Esophagus muscularis mucosa (tissue), 4 donors: ENCODE data around the gene FAM110D. TPM values are rescaled to one million over a fixed set of nuclear protein-coding genes. Genes with fewer than 3 reads are reported as not detected.

Source experiments
- DNase-seq: peaks from one replicate; pipeline ENCODE4 v3.0.0-alpha.2; 2017; ENCODE audit errors: extremely low spot score
- H3K27ac ChIP-seq, 4 donors: fragments of 200-600 bp; sonication (generic); replicated peaks in 1 of 4; 1 replicate in 3 of 4; 2 replicates in 1 of 4; pipeline ENCODE4 v1.5.1; 2016 to 2019; ENCODE audit warnings: mild to moderate bottlenecking in 1 of 4
- H3K27me3 ChIP-seq, 4 donors: fragments of 200-600 bp; sonication (generic); one replicate each; pipeline versions ENCODE4 v1.5.1 to v1.6.0; 2016 to 2019
- H3K36me3 ChIP-seq, 4 donors: fragments of 200-600 bp; sonication (generic); one replicate each; pipeline ENCODE4 v1.5.1; 2016 to 2019
- H3K4me1 ChIP-seq, 4 donors: fragments of 200-600 bp; sonication (generic); one replicate each; pipeline ENCODE4 v1.5.1; 2016 to 2019
- H3K4me3 ChIP-seq, 4 donors: fragments of 200-600 bp; sonication (generic); 1 replicate in 2 of 4; 2 replicates in 2 of 4; pipeline ENCODE4 v1.5.1; 2016 to 2019; ENCODE audit warnings: mild to moderate bottlenecking in 4 of 4, moderate library complexity in 1 of 4
- H3K9me3 ChIP-seq, 4 donors: fragments of 200-600 bp; sonication (generic); 1 replicate in 3 of 4; 2 replicates in 1 of 4; pipeline ENCODE4 v1.5.1; 2016 to 2019
- CTCF ChIP-seq, 3 experiments: fragments of 200-600 bp in 2 of 3; fragments of 450-650 bp in 1 of 3; sonication (generic) in 2 of 3; IDR thresholded peaks; one replicate each; pipeline ENCODE4 v1.5.1; 2017 to 2019; ENCODE audit warnings: antibody characterized with exemption in 3 of 3, mild to moderate bottlenecking in 2 of 3, moderate library complexity in 1 of 3
- EP300 ChIP-seq: sonication (generic); formaldehyde crosslinking; IDR thresholded peaks from one replicate; pipeline ENCODE4 v1.6.1; 2017; ENCODE audit warnings: antibody characterized with exemption
- POLR2A ChIP-seq: fragments of 450-650 bp; IDR thresholded peaks from one replicate; pipeline ENCODE4 v1.6.1; 2017; ENCODE audit warnings: antibody characterized with exemption, moderate library complexity, mild to moderate bottlenecking, low read depth
- POLR2AphosphoS5 ChIP-seq, 2 donors: sonication (generic); formaldehyde crosslinking; IDR thresholded peaks; one replicate each; pipeline ENCODE4 v1.6.1; 2017; ENCODE audit warnings: antibody characterized with exemption in 2 of 2
- WGBS: methylation state at CpG from one replicate; pipeline ENCODE4 v1.1.5; 2018; 5-methylcytosine and 5-hydroxymethylcytosine counted together
- intact Hi-C: fragments of 100-400 bp; cut with DNase I; formaldehyde crosslinking; loops from one replicate; pipeline ENCODE4 v1.15.1; 2023
- total RNA-seq, 4 donors: library from RNA; depleted of rRNA; stranded (reverse); fragments of >200 nt; gene quantifications; one replicate each; pipeline versions ENCODE4 v1.1.0 to v1.2.1, GENCODE V29; 2016

Gene FAM110D
- total RNA-seq, 4 donors from 2014 or later = 2.9 to 17.9 (median 11.6) TPM

GRCh38 chr1:26163684-26164035, 4.8 kb downstream of the FAM110D start:
- peaks cover 0 to 4% (median 1%) of the 10 kb centered on the region in 4 donors for H3K27me3 ChIP-seq
- TF ChIP-seq POLR2AphosphoS5 (IDR thresholded peaks at IDR 0.05) (no peak), CTCF (IDR thresholded peaks at IDR 0.05) (no peak), POLR2A (no peak), EP300 (no peak)
- H3K36me3 ChIP-seq = no peaks in the 10 kb centered on the region
- intact Hi-C loops = loop anchor here (5.0 kb wide), 2 partner anchors 56 to 126 kb away; no protein-coding TSS in a partner anchor
- no peak for DNase-seq
- peaks cover 29 to 41% (median 33%) of the 10 kb centered on the region in 4 donors for H3K4me1 ChIP-seq
- H3K4me3 ChIP-seq = peak overlapping the region; percentile 54 to 62 (median 57)
- H3K9me3 ChIP-seq = no peaks in the 10 kb centered on the region
- peak overlapping the region; percentile 72 to 75 (median 75) for H3K27ac ChIP-seq
- 65% methylated on average over 8 of the region's 9 CpGs for WGBS

GRCh38 chr1:26164036-26164860, 5.4 kb downstream of the FAM110D start:
- no peak for DNase-seq
- peaks cover 32 to 40% (median 36%) of the 10 kb centered on the region in 4 donors for H3K4me1 ChIP-seq
- H3K4me3 ChIP-seq = peak overlapping the region; percentile 54 to 62 (median 57)
- peak overlapping the region; percentile 72 to 75 (median 75) for H3K27ac ChIP-seq
- no peaks in the 10 kb centered on the region for H3K9me3 ChIP-seq
- H3K27me3 ChIP-seq = peaks cover 0 to 4% (median 0%) of the 10 kb centered on the region in 4 donors
- 35% methylated on average over 19 of the region's 72 CpGs for whole genome bisulfite sequencing
- intact Hi-C loops = loop anchor here (5.0 kb wide), 2 partner anchors 57 to 127 kb away; no protein-coding TSS in a partner anchor
- no peaks in the 10 kb centered on the region for H3K36me3 ChIP-seq
- TF ChIP-seq POLR2AphosphoS5 (IDR thresholded peaks at IDR 0.05) (no peak), CTCF (IDR thresholded peaks at IDR 0.05) (peak; percentile 65 to 89 (median 81)), EP300 (no peak), POLR2A (no peak)

- H3K4me3 ChIP-seq = peak overlapping the region in 2 of 4 donors; percentile 54 to 60
- peak overlapping the region; percentile 72 to 75 (median 75) for H3K27ac ChIP-seq
- no peaks in the 10 kb centered on the region for H3K9me3 ChIP-seq
- H3K36me3 ChIP-seq = no peaks in the 10 kb centered on the region
- H3K27me3 ChIP-seq = peaks cover 0 to 4% (median 0%) of the 10 kb centered on the region in 4 donors
- DNase-seq = no peak
- TF ChIP-seq CTCF (IDR thresholded peaks at IDR 0.05) (no peak), POLR2AphosphoS5 (IDR thresholded peaks at IDR 0.05) (no peak), POLR2A (no peak), EP300 (no peak)
- H3K4me1 ChIP-seq = peaks cover 37 to 45% (median 38%) of the 10 kb centered on the region in 4 donors
- 73% methylated on average over 19 of the region's 19 CpGs for WGBS
- intact Hi-C loops = loop anchor here (5.0 kb wide), 2 partner anchors 58 to 128 kb away; no protein-coding TSS in a partner anchor
Measured at GRCh38 chr1:26164861-26165842, 6.3 kb downstream of the FAM110D start.

- DNase-seq = no peak
- no peaks in the 10 kb centered on the region for H3K9me3 ChIP-seq
- TF ChIP-seq CTCF (IDR thresholded peaks at IDR 0.05) (no peak), POLR2AphosphoS5 (IDR thresholded peaks at IDR 0.05) (no peak), POLR2A (no peak), EP300 (no peak)
- intact Hi-C loops = no loop called here
- no peak overlapping the region for H3K4me3 ChIP-seq
- 78% methylated on average over 4 of the region's 4 CpGs for WGBS
- no peak overlapping the region for H3K27ac ChIP-seq
- H3K27me3 ChIP-seq = peaks cover 0 to 4% (median 0%) of the 10 kb centered on the region in 4 donors
- peaks cover 0 to 9% (median 5%) of the 10 kb centered on the region in 4 donors for H3K36me3 ChIP-seq
- H3K4me1 ChIP-seq = peaks cover 36 to 49% (median 42%) of the 10 kb centered on the region in 4 donors
Measured at GRCh38 chr1:26166719-26167281, 7.9 kb downstream of the FAM110D start.
